ENCODE results near the gene CSNK2A1. TPM values are rescaled to one million over a fixed set of nuclear protein-coding genes. Genes with fewer than 3 reads are reported as not detected.

CSNK2A1 gene
- polyA plus RNA-seq, 3 donors = 31.7 to 55.5 (median 35.2) TPM

GRCh38 chr20:521860-522259 is 21.7 kb downstream of the CSNK2A1 start:
- Histone ChIP-seq H2AFZ (ENCODE audit: insufficient read depth, low read depth, low read length, poor library complexity, severe bottlenecking) (no peak overlapping the region), H3K9ac (ENCODE audit: insufficient read depth, low read length, poor library complexity, severe bottlenecking) (no peak overlapping the region), H3K79me2 (ENCODE audit: insufficient read depth, low read length) (peaks cover 90% of the 10 kb centered on the region), H3K4me3 (replicated peaks in 1 of 3; ENCODE audit: low read depth in 2 of 3, low read length in 3 of 3) (no peak overlapping the region), H4K20me1 (ENCODE audit: insufficient read depth, low read length) (peaks cover 86% of the 10 kb centered on the region), H3K27me3 (ENCODE audit: control insufficient read depth in 2 of 2, insufficient read depth in 2 of 2, low read length in 2 of 2) (no peaks in the 10 kb centered on the region), H3K4me2 (replicated peaks; ENCODE audit: extremely low read depth, low read length, poor library complexity, severe bottlenecking) (no peak overlapping the region), H3K9me3 (replicated peaks in 1 of 2; ENCODE audit: control insufficient read depth in 1 of 2, insufficient read depth in 1 of 2, low read length in 2 of 2) (peaks cover 7 to 14% of the 10 kb centered on the region in 2 donors), H3K36me3 (replicated peaks in 1 of 2; ENCODE audit: control insufficient read depth in 1 of 2, insufficient read depth in 2 of 2, low read length in 2 of 2) (peaks cover 41 to 60% of the 10 kb centered on the region in 2 donors), H3K4me1 (ENCODE audit: control insufficient read depth in 1 of 2, insufficient read depth in 2 of 2, low read length in 2 of 2) (no peaks in the 10 kb centered on the region), H3K27ac (ENCODE audit: low read depth in 1 of 2, low read length in 2 of 2) (no peak overlapping the region)
- TF ChIP-seq, protein P1, sequence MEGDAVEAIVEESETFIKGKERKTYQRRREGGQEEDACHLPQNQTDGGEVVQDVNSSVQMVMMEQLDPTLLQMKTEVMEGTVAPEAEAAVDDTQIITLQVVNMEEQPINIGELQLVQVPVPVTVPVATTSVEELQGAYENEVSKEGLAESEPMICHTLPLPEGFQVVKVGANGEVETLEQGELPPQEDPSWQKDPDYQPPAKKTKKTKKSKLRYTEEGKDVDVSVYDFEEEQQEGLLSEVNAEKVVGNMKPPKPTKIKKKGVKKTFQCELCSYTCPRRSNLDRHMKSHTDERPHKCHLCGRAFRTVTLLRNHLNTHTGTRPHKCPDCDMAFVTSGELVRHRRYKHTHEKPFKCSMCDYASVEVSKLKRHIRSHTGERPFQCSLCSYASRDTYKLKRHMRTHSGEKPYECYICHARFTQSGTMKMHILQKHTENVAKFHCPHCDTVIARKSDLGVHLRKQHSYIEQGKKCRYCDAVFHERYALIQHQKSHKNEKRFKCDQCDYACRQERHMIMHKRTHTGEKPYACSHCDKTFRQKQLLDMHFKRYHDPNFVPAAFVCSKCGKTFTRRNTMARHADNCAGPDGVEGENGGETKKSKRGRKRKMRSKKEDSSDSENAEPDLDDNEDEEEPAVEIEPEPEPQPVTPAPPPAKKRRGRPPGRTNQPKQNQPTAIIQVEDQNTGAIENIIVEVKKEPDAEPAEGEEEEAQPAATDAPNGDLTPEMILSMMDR (IDR thresholded peaks at IDR 0.05) = no peak
- Mint-ChIP-seq H3K27ac (no peak overlapping the region), H3K4me3 (no peak overlapping the region), H3K27me3 (ENCODE audit: low read depth in 3 of 3) (peaks cover 0 to 2% (median 0%) of the 10 kb centered on the region in 3 donors), H3K9me3 (peaks cover 14 to 26% (median 18%) of the 10 kb centered on the region in 7 donors), H3K4me1 (no peaks in the 10 kb centered on the region), H3K36me3 (peaks cover 52 to 77% of the 10 kb centered on the region in 2 donors)
- no peak for DNase-seq
- intact Hi-C loops (cut with micrococcal nuclease) = no loop called here
- WGBS (ENCODE audit: insufficient coverage) = 100% methylated on average over 2 of the region's 4 CpGs

DNA sequence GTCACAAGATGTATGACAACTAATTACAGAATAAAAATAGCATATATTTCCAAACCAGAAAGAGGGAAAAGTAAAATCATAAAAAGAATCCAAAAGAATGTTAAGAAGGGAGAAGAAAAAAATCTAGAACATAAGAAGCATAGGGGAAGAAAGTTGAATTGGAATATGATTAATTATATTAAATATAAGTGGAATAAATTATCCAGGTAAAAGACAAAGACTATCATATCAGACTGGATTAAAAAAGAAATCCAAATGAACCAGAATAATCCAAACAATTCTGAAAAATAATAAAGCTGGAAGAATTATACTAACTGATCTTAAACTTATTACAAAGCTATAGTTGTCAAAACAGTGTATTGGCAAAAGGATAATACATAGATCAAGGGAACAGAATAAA is 23.6 kb downstream of the CSNK2A1 start:
- H3K9me3 ChIP-seq (replicated peaks in 1 of 2; ENCODE audit: control insufficient read depth in 1 of 2, insufficient read depth in 1 of 2, low read length in 2 of 2) = peaks cover 7 to 14% of the 10 kb centered on the region in 2 donors
- no peaks in the 10 kb centered on the region for H3K27me3 ChIP-seq (ENCODE audit: control insufficient read depth in 2 of 2, insufficient read depth in 2 of 2, low read length in 2 of 2)
- DNase-seq = no peak
- H3K27ac Mint-ChIP-seq = no peak overlapping the region
- peaks cover 10% of the 10 kb centered on the region for H3K4me1 Mint-ChIP-seq
- H3K4me3 ChIP-seq (replicated peaks in 1 of 3; ENCODE audit: low read depth in 2 of 3, low read length in 3 of 3) = no peak overlapping the region
- TF ChIP-seq, protein P1 (IDR thresholded peaks at IDR 0.05) = no peak
- peaks cover 49 to 64% of the 10 kb centered on the region in 2 donors for H3K36me3 Mint-ChIP-seq
- H3K4me3 Mint-ChIP-seq = no peak overlapping the region
- intact Hi-C loops (cut with micrococcal nuclease) = no loop called here
- H2AFZ ChIP-seq (ENCODE audit: insufficient read depth, low read depth, low read length, poor library complexity, severe bottlenecking) = no peak overlapping the region
- H3K27ac ChIP-seq (ENCODE audit: low read depth in 1 of 2, low read length in 2 of 2) = no peak overlapping the region
- H3K36me3 ChIP-seq (replicated peaks in 1 of 2; ENCODE audit: control insufficient read depth in 1 of 2, insufficient read depth in 2 of 2, low read length in 2 of 2) = peaks cover 28 to 66% of the 10 kb centered on the region in 2 donors
- no peaks in the 10 kb centered on the region for H3K4me1 ChIP-seq (ENCODE audit: control insufficient read depth in 1 of 2, insufficient read depth in 2 of 2, low read length in 2 of 2)
- peaks cover 0 to 2% (median 0%) of the 10 kb centered on the region in 3 donors for H3K27me3 Mint-ChIP-seq (ENCODE audit: low read depth in 3 of 3)
- no peak overlapping the region for H3K4me2 ChIP-seq (replicated peaks; ENCODE audit: extremely low read depth, low read length, poor library complexity, severe bottlenecking)
- H3K9ac ChIP-seq (ENCODE audit: insufficient read depth, low read length, poor library complexity, severe bottlenecking) = no peak overlapping the region
- peaks cover 95% of the 10 kb centered on the region for H4K20me1 ChIP-seq (ENCODE audit: insufficient read depth, low read length)
- H3K9me3 Mint-ChIP-seq = peaks cover 12 to 26% (median 17%) of the 10 kb centered on the region in 7 donors
- H3K79me2 ChIP-seq (ENCODE audit: insufficient read depth, low read length) = peaks cover 95% of the 10 kb centered on the region
